ENCODE data around the gene TBC1D22A.

Gene TBC1D22A

GRCh38 chr22:46796566-46797195 lies 34.2 kb downstream of the TBC1D22A start:
- DNase-seq = no peak

GRCh38 chr22:46797355-46797754 lies 34.9 kb downstream of the TBC1D22A start:
- no peak for DNase-seq

GRCh38 chr22:46798041-46798365 lies 35.6 kb downstream of the TBC1D22A start:
- no peak for DNase-seq

DNA sequence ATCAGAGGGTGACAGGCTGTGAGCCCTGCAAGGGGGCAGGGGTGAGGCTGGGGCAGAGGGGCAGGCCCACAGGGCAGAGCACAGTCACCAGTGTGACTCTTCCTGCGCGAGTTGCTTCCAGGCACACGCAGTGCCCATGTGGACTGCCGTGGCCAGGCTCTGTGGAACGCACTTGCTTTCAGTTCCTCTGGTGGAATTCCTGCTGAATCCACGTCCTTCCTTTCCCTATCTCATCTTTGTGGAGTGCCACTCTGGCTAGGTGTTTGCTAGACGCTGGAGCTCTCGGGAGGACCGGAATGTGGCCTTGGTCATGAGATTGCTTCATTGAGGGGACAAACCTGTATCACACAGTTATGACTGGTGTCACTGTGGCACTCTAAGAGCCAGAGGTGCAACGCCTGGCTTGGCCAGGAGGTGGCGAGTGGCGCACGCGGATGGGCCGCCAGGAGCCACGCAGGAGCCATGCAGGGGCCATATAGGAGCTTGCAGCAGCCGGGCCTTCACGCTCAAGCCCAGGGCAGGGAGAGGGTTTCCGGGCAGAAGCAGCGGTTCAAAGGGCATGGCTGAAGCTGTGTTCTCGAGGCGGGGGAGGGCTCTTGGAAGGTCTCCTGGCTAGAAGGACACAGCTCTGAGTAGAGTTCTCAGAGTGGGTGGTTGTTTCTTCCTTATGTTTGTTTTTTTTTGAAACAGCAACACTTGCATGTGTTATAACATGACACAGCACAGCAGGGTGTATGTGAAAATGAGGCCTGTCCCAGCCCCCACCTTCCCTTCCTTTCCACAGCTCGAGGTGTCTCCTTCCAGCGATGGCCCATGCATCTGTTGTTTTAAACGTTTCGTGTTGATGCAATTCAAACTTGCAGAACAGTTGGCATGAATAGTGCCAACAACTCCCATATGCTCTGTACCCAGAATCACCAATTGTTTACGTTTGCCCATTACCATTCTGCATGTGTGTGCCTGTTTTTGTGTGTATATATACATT lies 36.2 kb downstream of the TBC1D22A start:
- peak; percentile 52 for DNase-seq

- DNase-seq = no peak
Measured at GRCh38 chr22:46799626-46800025, 37.2 kb downstream of the TBC1D22A start.

GRCh38 chr22:46800102-46800857 lies 37.8 kb downstream of the TBC1D22A start:
- DNase-seq = no peak

- DNase-seq = no peak
Measured at GRCh38 chr22:46801331-46801811, 38.9 kb downstream of the TBC1D22A start.

DNA sequence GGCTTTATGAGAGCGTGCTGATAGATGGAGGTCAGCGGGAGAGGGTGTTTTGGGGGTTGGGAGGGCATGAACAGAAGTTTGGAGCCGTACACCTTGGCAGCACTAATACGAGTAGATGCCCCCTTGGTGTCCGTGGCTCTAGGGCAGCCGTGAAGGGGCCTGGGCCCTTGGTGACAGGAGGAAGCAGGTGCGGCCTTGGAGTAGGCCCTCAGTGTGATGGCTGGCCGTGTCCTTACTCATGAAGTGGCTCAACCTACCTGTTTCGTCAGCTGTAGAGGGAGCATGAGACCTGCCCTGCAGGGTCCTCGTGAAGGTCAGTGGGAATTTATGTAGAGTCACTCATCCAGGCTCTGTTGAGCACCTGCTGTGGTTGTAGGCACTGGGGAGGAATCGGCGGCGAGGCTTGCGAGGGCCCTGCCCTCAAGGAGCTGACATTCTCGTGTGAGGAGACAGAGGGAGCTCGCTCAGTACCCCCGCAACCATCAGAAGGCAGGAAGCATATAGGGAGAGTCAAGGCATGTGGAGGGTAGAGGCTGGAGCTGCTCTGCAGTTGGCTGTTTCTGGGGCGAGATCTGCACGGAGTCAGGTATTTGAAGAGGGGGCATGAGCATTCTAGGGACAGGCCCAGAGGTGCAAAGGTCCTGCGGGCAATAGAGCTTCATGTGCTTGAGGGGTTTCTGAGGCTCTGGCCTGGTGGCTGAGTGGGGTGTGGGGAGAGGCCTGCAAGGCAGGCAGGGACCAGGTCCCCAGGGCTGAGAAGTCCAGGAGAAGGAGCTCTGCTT lies 39.6 kb downstream of the TBC1D22A start:
- no peak for DNase-seq

DNA sequence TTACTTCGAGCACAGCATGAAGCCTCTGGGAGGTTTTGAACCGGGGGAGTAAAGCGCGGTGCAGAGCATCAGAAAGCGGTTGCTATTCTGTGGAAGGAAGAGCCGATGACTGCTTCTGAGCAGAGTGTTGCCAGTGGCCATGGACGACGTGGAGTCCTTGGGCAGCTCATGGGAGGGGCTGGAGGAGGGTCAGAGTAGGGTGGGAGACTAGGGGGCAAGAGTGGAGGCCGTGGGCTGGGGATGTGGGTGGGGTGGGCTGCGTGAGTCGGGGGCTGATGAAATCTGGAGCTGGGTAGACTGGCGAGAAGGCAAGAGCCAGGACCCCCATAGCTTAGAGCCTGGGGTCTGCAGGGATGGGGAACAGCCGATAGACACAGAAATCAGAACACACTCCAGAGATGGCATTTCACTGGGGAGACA lies 40.2 kb downstream of the TBC1D22A start:
- DNase-seq = no peak

DNA sequence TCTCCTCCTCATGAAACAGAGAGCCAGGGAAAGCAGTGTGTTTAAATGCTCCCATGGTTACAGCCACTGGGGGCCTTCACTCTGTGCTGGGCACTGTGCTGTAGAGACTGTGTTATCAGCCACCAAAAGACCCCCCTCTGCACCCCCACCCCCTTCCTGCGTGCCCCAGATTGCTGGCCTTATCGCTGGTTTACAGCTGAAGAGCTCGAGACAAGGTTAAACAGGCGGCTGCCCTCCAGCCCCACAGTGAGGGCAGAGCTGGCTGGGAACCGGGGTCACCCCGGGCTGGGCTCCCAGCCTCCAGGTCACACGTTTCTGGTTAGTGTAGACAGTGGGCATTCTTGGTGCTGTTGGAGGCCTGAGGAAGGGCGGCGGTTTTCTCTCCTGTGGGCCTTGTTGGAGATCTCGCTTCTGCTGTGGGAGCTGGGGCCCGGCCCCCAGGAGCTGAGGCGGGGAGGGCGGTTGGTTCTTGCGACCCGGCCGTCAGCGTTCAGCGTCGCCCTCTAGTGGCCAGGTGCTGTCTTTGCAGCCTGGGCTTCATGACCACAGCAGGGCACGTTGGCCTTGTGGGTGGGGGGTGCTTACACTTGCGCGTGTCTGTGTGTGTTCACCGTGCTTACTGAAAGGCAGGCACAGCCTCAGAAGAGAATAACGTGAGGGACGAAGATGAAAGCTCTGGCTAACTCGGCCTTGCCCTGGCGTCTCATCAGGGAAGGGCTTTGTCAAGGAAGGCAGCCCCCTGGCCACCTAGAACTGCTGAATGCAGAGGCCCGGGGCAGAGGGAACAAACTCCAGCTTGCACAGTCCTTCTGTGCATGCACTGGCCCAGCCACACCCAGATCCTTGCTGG lies 40.8 kb downstream of the TBC1D22A start:
- DNase-seq = peak; percentile 9

GRCh38 chr22:46803936-46804335 lies 41.5 kb downstream of the TBC1D22A start:
- DNase-seq = no peak

GRCh38 chr22:46806794-46807193 lies 44.3 kb downstream of the TBC1D22A start:
- DNase-seq = no peak

GRCh38 chr22:46807458-46807857 lies 45.0 kb downstream of the TBC1D22A start:
- no peak for DNase-seq

- no peak for DNase-seq
Measured at GRCh38 chr22:46809153-46809885, 46.9 kb downstream of the TBC1D22A start.

DNA sequence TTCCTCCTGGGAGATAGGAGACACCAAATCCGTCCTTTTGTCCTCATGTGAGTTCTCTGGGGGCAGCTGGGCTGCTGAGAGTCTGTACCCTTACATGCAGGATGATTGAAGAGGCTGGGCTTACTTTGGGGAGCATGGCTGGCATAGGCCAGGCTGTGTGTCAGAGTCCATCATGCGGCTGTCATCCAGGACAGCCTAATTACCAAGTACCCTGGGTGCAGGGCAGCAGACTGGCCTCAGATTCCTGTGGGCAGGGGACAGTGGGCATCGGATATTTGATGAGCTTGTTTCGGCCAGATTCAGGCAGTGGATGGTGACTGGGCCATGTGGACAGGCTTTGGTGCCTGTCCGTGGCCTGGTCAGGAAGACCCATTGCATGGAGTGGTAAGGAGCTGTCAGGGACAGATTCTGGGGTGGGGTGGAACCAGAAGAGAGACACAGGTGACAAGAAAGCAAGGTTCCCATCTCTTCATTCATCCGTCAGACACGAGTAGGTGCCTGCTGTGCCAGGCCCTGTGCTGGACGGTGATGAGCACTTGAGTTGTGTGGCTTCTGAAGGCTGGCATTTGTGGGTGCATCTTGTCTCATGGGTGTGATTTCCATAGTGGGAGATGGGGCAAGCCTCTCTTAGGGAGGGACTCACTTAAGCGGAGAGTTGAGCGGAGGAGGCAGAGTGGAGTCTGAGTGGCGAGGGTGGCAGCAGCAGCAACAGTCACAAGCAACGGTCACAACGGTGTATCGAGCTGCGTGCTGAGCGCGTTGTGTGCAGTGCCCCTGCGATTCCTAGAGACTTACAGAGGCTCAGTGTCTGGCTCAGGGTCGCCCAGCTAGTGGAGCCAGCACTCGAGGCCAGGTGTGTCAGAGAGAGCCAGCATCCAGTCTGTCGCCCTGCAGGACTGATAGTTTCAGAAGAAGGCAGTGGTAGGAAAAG lies 48.7 kb downstream of the TBC1D22A start:
- no peak for DNase-seq

DNA sequence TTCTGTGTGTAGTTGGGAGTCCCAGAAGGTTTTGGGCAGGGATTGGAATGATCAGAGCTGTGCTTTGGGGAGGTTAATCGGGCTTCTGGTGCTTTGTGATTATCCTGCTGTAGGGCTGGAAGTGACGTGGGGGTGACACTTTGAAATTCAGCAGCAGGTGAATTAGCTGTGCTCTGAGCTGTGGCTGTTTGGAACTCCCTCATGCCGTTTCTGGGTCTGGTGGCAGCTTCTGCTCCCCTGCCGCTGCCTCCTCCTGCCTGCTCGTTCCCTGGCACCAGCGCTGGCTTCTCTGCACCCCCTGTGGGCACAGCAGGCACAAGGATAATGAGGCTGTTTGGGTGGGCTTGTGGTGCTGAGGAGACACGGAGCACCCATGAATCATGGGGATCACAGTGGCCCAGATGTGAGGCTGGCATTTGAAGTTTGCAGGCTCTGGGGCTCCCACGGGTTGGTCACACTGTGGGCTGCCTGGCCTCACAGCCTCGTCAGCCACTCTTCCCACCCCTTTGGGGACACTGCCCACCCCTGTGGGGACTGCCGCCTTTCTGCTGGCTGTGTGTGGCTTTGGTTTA lies 49.7 kb downstream of the TBC1D22A start:
- no peak for DNase-seq

GRCh38 chr22:46812788-46813187 lies 50.3 kb downstream of the TBC1D22A start:
- DNase-seq = no peak

GRCh38 chr22:46813816-46814597 lies 51.6 kb downstream of the TBC1D22A start:
- DNase-seq = no peak

All from NCI-H1105 (cell line).